GM18907 (cell line): ENCODE results near the gene TMEM170B.
A peak's percentile ranks its signal among the peaks of the same experiment; 100 is the strongest.

ENCODE experiments used
- ATAC-seq: cut with Tn5 transposase; IDR thresholded peaks from one replicate; pipeline ENCODE4 v1.9.1; 2021; ENCODE audit warnings: mild to moderate bottlenecking, moderate library complexity; ENCODE audit not compliant: unreplicated experiment

Gene TMEM170B, protein sequence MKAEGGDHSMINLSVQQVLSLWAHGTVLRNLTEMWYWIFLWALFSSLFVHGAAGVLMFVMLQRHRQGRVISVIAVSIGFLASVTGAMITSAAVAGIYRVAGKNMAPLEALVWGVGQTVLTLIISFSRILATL

DNA sequence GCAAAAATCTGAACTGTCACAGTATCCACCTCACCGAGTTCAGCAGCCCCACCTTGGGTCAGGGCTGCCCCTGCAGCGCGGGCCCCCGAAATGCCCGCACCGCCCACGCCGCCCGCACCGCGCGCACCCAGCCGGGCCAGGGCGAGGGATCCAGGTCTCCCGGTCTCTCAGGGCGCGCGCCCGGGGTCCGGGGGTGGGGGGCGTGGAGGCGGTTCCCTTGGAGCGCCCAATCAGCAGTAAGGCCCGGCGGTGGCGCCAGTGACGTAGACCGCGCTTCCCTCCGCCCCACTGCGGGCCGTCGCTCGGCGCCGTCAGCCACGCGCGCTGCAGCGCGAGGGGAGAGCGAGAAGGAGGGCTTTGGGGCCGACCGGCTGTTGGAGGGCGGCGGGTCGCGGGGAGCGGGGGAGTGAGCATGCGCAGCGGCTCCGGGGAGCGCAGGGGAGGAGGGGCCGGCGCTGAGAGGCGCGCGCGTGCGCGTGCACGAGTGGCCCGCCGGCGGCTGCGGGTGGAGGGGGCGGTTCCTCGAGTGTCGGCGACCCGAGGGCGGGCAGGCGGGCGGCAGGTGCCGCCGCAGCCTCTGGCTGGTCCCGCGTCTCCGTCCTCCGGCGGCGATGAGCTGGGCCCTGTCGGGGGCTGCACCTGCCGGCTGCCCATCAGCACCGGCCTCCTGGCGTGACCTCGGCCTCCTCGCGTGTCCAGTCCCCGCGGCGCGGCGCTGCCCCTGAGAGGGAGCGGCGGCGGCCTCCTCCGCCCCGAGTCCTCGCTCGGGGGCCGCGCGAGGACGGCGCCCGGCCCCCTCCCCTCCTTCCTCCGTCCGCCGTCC lies at the start of gene TMEM170B:
TSS of gene TMEM170B (plus strand) at position 521 of the 823 bp plus-strand sequence. CDS start 529 bp downstream, outside the sequence.
- ATAC-seq: peak; percentile 96

DNA sequence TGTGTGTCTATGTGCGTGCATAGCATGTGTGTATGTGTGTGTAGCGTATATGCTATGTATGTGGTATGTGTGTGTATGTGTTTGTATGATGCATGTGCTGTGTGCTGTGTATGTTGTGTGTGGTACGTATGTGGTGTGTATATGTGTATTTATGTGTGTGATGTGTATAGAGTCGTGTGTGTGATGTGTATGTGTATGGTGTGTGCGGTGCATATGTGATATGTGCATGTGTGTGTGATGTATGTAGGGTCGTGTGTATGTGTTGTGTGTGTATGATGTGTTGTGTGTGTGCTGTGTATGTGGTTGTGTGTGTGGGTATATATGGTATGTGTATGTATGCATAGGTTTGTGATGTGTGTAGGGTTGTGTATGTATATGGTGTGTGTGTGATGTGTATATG lies 46.6 kb upstream of the TMEM170B start:
- ATAC-seq: no peak

DNA sequence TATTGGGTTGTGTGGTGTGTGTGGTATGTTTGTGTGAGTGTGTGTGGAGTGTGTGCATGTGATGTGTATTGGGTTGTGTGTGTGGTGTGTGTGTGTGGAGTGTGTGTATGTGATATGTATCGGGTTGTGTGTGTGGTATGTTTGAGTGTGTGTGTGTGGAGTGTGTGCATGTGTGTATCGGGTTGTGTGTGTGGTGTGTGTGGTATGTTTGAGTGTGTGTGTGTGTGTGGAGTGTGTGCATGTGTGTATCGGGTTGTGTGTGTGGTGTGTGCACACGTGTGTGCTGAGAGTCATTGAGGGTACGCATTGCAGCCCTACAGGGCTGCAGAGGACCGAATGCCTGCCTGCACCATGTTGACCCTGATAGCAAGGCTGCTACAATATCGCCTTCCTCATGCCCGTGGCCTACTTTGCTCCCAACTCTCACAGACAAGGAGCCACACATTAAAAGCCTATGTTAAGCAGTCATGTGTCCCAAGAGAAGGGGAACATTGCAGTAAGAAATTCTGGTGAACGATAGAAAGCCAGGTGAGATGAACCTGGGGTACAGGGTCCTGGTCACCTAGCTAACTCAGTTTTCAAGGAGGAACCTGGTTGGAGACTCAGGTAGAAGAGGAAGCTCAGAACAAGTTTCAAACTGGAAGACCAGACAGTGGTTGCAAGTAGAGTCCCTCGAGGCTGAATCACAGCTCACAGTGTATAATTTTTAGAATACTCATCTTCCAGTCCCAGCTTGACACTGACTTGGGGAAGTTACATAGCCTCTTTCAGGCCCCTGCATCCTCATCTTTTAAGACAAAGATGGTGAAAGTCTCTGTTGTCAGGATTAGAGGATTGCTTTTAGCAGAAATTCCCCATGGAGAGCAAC lies 45.7 kb upstream of the TMEM170B start:
- ATAC-seq: no peak

DNA sequence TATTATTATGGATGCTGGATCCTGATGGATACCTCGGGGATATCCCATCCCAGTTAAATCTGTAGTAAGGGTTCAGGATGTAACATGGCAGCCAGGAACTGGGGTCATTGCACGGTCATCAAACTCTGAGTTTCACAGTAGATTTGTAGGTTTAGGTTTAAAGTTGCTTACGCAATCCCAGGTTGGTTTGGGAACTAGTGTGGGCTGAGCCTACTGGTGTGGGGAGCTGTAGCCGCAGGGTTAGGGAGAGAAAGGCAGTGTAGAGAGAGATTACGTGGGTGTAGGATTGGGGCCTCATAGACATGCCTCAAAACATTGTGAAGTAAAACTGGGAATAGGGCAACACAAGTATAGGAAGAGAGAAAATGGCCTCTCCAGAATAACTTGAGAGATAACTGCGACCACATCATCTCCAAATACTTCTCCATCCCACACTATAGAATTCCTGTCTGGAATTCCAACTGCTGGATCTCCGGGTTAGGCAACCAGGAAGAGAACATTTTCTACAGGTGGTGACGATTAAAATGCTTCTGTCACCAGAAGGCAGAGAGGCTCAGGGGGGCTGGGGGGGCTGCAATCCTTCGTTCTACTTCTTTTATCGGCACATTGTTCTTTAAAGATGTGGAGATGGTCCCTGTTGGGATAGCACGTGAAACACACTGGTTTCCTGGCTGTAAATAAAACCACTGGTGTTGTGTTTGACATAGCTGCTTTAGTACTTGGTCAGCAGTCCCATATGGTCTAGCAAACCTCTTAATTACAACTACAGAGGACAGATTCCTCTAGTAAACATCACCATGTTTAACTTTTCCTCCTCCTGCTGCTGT lies 44.9 kb upstream of the TMEM170B start:
- no peak for ATAC-seq

DNA sequence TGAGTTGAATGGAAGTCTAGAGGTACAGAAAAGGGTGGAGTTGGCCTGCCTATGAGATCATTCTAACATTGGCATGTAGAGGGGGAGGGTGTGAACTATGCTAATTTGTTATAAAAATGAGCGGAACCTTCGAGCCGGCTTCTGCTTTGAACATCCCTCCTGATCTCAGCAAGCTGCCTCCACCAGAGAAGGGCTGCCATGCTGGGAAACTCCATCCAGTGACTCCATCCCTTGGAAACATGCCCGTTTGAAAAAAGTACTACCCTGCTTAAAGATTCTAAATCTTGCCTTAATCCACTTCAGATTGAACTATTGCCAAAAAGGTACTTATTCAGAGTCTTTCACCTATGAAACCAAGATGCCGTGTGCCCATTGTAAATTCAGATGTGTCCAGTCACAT lies 43.6 kb upstream of the TMEM170B start:
- no peak for ATAC-seq

DNA sequence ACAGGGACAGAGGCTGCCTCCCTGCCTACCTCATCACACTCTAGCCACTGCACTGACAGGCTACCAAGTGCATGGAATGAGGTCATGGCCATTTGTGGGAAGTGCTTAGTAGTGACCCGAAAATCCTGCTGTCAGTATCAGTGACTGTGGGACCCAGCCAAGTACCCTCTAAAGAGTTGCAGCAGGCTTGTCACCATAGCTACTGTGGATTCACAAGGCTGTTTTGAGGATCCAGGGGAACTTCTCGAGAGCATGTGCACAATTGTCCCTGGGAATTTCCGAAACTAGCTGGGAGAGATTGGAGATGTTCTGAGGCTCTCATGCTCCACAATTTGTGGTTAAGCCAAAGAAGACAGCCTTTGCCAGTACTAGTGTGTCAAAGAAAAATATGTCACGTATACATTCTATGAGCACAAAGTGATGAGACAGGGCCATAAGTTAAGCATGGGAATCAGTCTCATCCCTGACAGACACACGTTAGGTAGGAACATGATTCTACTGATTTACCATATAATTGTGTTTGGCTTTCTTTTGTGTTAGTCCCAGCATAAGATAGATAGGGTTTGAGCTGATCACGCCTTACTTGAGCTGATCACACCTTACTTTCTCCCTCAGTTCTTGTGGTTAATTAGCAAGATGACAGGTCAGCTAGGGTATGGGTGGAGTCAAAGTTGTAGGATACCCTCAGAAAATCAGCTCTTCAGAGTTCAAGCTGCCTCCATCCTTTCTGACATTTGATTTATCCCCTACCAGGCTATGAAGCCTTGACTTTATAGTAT lies 42.6 kb upstream of the TMEM170B start:
- ATAC-seq: no peak

DNA sequence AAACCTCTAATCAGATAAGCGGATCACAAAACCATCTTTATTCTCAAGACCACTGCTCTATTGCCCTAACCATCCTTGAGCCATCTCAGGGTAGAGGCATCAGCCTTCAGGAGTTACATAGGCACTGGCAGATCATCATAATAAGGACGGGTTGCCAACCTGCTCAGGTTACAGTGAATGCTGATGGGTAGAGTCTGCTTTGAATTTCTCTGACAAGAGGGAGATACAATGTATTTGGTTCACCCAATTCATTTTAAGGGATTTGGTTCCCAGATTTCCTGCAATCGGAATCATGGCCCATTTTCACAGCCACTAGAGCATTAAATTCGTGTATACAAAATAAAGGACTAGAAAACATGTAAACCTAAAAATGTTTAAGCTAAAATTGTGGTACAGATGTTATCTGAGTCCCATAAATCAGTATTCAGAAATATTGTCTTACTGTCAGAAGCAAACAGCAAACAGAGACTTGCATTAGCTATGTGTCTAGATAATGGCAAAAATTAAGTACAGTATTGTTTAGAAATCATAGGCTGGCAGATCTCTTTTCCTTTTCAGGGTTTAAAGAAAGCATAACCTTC lies 41.9 kb upstream of the TMEM170B start:
- no peak for ATAC-seq

DNA sequence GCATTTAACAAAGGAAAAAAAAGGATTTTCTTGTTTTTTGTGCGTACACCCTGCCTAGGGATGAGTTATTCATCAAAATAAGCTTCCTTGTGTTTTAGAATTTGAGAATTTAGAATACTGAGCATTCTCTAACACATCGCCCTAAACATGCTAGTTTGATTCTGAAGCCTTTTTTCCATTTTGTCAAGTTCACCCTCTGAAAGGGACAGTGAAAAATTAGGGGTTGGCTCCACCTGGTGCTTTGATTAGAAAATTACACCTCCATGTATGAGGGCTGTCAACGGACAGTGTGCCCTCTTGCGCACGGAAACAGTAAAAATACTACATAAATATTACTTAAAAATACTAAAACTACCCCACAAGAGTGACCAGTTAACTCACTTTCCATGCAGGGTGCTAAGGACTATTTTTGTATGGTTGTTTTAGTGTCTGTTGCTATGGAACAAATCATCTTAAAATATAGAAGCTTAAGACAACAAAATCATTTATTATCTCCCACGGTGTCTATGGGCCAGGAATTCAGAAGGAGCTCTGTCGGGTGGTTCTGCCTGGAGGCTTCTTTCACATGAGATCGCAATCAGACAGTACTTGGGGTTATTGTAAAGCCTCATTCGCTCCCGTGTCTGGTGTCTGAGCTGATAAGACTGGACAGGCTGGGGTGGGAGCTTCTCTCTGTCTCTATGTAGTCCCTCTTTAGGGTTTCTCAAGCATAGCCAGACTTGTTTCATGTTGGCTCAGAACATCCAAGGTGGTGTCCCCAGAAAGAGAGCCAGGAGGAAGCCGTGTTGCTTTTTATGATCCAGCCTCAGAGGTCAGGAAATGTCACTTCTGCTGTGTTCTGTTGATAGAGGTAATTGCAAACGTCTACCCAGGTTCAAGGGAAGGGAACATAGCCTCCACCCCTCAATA lies 41.1 kb upstream of the TMEM170B start:
- peak; percentile 70 for ATAC-seq

DNA sequence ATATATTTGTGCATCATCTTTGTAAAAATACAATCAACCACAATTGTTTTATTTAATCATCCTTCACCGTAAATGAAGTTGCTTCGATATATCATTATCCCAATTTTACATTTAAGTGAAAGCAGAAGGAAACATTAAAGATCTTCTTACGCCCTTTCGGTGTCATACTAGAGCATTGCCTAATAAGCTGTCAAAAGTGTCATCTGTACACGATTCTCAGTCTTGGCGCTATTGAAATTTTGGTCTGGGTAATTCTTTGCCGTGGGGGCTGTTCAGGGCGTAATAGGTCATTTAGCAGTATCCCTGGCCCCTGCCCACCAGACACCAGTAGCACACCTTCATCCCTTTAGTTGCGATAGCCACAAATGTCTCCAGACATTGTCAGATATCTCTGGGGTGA lies 40.4 kb upstream of the TMEM170B start:
- no peak for ATAC-seq

DNA sequence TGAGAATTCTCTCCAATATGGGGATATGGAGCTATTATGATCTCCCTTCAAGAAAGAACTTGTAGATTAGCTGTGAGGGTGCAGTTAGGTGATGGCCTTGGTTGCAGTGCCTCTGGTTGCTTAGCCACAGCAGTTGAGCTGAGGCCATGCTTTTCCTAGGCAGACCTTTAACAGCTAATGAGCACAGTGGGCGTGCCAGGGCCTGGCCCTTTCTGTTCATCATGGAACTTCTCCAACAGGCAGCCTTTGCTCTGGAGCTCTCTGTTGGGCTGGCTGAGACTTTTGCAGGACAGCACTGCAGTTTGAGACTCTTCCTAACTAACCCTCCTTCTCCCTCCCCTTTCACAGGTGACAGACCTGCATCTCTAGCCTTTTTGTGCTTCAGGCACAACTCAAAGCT lies 39.7 kb upstream of the TMEM170B start:
- ATAC-seq: no peak

DNA sequence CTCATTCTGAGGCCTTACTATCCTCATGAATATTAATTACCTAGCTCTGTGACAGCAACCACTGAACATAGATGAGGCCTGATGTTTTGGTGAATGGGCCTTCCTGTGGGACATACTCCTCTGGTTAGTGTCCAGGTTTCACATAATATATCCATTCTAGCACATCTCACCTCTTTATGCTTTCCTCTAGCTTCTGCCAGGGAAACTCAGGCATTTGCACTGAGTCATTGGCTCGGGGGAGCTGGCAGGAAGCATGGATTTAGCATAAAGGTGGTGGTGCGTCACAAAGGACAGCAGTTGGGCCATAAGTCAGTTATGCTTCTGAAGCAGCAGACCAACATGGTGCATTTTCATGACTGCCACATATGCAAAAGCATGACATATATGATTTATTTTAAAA lies 37.5 kb upstream of the TMEM170B start:
- ATAC-seq: no peak

DNA sequence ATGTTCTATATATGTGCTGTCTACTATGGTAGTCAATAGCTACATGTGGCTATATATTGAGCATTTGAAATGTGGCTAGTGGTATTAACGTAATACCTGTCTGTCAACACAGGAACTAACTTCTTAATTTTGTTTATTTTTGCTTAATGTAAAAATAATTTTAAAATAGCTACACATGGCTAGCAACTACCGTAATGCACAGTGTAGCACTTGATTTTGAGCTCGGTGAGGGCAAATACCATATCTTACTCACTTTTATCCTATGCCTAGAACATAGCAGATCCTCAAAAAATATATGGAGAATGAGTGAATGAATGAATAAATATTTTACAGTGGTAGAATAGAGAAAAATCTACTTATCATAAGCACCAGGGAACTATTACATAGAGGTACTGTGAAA lies 28.1 kb upstream of the TMEM170B start:
- ATAC-seq: no peak

DNA sequence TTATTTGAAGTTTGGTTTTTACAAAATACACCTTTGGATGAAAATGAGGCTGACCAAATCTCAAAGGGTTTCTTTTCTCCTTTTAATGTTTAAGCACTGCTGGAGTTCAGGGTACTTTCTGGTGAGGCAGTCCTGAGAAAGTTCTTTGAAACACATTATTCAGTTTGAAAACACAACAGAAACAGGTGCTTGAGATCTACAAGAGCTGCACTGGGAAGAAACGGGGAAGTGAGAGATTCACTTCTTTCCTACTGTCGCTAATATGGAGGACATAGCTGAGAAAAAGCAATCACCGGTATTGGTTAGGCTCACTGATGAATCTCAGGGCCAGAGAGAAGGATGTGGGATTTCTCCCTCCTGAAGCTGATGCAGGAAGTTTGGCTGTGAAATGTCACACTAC lies 22.9 kb upstream of the TMEM170B start:
- ATAC-seq: peak; percentile 82

DNA sequence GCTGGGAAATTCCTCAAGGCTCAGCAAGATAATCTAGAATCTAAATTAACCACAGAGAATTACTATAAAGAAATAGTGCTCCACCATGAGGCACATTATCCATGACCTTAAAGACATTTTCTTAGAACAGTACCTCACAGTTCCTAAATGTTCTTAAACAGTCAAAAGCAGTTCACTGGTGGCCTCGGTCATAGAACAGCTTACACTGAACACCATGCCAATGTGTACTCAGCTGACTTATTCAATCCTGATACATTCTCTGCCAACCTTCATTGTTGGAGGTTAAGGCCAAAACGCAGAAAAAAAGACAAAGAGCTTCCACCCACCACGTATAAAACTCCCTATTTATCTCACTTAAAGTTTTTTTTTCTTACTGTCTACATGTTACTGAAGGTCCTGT lies 21.8 kb upstream of the TMEM170B start:
- ATAC-seq: no peak

DNA sequence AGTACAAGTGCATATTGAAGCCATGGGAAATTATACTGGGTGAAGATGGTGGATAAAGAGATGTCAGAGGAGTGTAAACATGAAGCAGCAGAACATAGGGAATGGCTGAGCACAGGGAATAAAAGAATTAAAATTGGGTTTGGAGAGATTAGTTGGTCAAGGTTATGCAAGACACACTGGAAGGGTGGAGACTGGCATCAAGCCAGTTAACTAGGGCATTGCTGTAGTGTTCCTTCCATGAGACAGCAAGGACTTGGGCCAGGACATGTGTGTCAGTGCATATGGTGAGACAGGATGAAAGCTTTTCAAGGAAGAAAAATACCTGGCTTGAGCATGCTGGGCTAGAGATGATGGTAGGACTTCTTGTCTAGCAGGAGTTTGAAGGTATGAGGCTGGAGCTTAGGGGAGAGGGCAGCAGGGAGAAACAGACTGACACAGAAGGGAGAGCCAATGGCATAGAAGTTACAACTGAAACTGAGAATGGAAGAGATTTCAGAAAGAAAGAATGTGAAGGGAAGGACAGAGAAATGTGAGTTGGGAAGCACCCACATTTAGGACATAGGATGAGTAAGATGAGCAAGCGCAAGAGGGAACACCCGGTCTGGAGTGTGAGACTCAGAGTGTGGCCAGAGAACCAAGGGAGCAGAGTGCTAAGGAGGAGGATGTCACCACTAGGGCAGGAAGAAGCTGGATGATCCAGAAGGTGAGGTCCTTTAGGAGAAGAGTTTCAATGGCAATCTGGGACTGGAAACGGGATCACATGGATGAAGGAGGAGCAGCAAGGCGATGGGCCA lies 14.5 kb upstream of the TMEM170B start:
- ATAC-seq: no peak

DNA sequence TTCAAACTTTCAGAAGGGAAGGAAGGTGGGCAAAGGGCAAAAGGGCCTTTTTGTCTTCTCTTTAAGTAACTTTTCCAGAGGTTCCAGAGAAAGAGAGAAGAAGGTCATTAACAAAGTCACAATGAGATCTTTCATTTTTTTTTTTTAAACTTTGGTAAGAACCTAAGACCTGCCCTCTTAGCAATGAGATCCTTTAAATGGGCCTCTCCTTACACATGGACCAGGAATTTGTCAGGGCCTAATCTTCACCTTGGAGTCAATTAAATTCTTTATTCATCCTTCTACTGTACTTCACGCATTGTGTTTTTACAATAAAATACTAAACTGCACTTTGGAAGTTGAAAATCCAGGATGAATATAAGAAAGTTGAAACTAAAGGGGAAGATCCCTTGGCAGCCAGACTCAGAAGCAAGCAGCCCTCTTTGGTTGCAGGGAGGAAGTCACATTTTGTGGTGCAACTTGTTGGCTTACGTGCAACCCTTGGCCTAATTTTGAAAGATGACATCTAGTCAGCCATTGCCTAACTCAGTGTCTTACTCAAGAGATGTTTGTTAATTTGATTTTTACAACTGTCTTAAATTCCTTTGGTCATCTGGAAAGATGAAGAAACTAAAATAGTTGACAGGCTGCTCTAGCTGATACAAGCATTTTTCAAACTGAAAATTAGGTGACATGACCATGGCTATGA lies 11.9 kb upstream of the TMEM170B start:
- no peak for ATAC-seq

DNA sequence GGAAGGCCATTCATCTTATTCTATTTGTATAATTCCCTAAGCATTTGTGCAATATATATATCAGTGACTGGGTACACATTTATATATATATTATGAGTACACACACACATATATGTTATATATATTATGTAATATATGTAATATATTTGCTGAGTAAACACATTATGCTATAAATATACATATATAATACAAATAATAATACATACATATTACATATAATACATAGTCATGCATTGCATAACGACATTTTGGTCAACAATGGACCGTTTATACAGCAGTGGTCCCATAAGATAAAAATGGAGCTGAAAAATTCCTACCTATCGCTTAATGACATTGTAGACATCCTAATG lies 11.4 kb upstream of the TMEM170B start:
- no peak for ATAC-seq
